Karpas-422 (cell line): Measurements from ENCODE around the gene TTC23. TPM values are rescaled to one million over a fixed set of nuclear protein-coding genes. Genes with fewer than 3 reads are reported as not detected.
A peak's percentile ranks its signal among the peaks of the same experiment; 100 is the strongest.
"Not testable (repeated sequence)": the region's sequence is repeated elsewhere in the genome, so short reads cannot be mapped to it uniquely, and the experiment has no call there.

ENCODE experiments used
- DNase-seq: peaks from one replicate; pipeline ENCODE4 v3.0.0-alpha.2; 2015
- H2AFZ ChIP-seq: fragments of 200-600 bp; sonication (generic); 2 replicates; pipeline ENCODE4 v1.6.1; 2014; ENCODE audit warnings: antibody characterized with exemption, low read length, mixed read lengths
- H3K27ac ChIP-seq: fragments of 200-600 bp; sonication (generic); 2 replicates; pipeline ENCODE4 v1.5.1; 2014; ENCODE audit warnings: mild to moderate bottlenecking, low read length, moderate library complexity
- H3K27me3 ChIP-seq: fragments of 200-600 bp; sonication (generic); 2 replicates; pipeline ENCODE4 v1.6.1; 2014; ENCODE audit warnings: low read length, mixed read lengths
- H3K36me3 ChIP-seq: fragments of 200-600 bp; sonication (generic); 2 replicates; pipeline ENCODE4 v1.6.1; 2014; ENCODE audit warnings: low read length, mixed read lengths; ENCODE audit not compliant: insufficient read depth
- H3K4me1 ChIP-seq: fragments of 200-600 bp; sonication (generic); 2 replicates; pipeline ENCODE4 v1.6.1; 2014; ENCODE audit warnings: mild to moderate bottlenecking, low read length, mixed read lengths
- H3K4me2 ChIP-seq: fragments of 200-600 bp; sonication (generic); 2 replicates; pipeline ENCODE4 v1.6.1; 2014; ENCODE audit warnings: low read length, low read depth, mild to moderate bottlenecking; ENCODE audit not compliant: poor library complexity, severe bottlenecking
- H3K4me3 ChIP-seq: fragments of 200-600 bp; sonication (generic); 2 replicates; pipeline ENCODE4 v1.5.1; 2014; ENCODE audit warnings: mild to moderate bottlenecking, antibody characterized with exemption, low read length, mixed read lengths
- H3K79me2 ChIP-seq: fragments of 200-600 bp; sonication (generic); 2 replicates; pipeline ENCODE4 v1.6.1; 2014; ENCODE audit warnings: mild to moderate bottlenecking, low read length, mixed read lengths
- H3K9ac ChIP-seq: fragments of 200-600 bp; sonication (generic); 2 replicates; pipeline ENCODE4 v1.6.0; 2014; ENCODE audit warnings: low read length
- H3K9me2 ChIP-seq: fragments of 200-600 bp; sonication (generic), shearing (Covaris generic); replicated peaks from 2 replicates; pipeline ENCODE4 v1.6.0; 2014; ENCODE audit warnings: mild to moderate bottlenecking, low read length, moderate library complexity; ENCODE audit not compliant: insufficient read depth
- H3K9me3 ChIP-seq: fragments of 300-700, 200-600 bp; sonication (generic); 2 replicates; pipeline ENCODE4 v1.6.1; 2014; ENCODE audit warnings: low read length, mixed read lengths
- H4K20me1 ChIP-seq: fragments of 200-600 bp; sonication (generic); 2 replicates; pipeline ENCODE4 v1.6.1; 2014; ENCODE audit warnings: mild to moderate bottlenecking, antibody characterized with exemption, low read length, low read depth; ENCODE audit not compliant: insufficient read depth
- total RNA-seq: library from RNA; depleted of rRNA; stranded (reverse); fragments of >200 nt; shearing (Covaris generic); gene quantifications from 2 replicates; pipeline ENCODE4 v1.2.3, GENCODE V29; 2014; ENCODE audit warnings: low replicate concordance

Gene TTC23
- total RNA-seq, 1 experiment from 2014 or later, result 9.0 TPM

DNA sequence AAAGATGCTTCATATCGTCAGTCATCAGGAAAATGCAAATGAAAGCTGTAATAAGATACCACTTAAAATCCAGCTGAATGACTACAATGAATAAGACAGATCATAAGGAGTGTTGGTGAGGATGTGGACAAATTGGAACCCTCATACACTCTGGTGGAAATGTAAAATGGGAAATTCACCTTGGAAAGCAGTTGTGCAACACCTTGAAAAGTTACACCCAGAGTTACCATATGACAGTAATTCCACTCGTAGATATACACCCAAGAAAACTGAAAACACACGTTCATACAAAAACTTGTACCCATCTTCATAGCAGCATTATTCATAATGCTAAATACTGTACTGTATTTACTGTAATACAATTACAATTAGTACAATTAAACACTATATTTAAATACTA is 2.3 kb downstream of the TTC23 start:
- H3K9me3 ChIP-seq, result no peaks in the 10 kb centered on the region
- peak overlapping the region; percentile 31 for H3K4me2 ChIP-seq
- peaks cover 35% of the 10 kb centered on the region for H3K4me1 ChIP-seq
- H3K27me3 ChIP-seq, result no peaks in the 10 kb centered on the region
- no peak overlapping the region for H3K4me3 ChIP-seq
- H3K9me2 ChIP-seq, result no peaks in the 10 kb centered on the region
- H3K9ac ChIP-seq, result no peak overlapping the region
- H3K27ac ChIP-seq, result no peak overlapping the region
- H4K20me1 ChIP-seq, result no peaks in the 10 kb centered on the region
- H3K36me3 ChIP-seq, result no peaks in the 10 kb centered on the region
- no peak for DNase-seq
- H2AFZ ChIP-seq, result no peak overlapping the region
- H3K79me2 ChIP-seq, result peaks cover 5% of the 10 kb centered on the region

DNA sequence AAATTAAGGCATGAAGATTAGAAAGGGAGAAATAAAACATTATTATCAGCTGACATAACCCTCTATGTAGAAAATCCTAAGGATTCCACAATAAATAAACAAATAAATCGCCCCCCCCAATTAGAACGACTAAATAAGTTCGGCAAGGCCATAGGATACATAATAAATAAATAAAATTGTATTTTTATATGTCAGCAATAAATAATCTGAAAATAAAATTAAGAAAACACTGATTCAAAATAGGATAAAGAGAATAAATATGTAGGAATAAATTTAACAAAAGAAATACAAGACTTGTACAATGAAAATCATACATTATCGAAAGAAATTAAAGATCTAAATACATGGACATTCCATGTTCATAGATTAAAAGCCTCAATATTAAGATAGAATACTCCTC is 5.1 kb downstream of the TTC23 start:
- Histone ChIP-seq H3K9me3 (no peaks in the 10 kb centered on the region), H3K9me2 (no peaks in the 10 kb centered on the region), H3K4me2 (no peak overlapping the region), H3K27me3 (no peaks in the 10 kb centered on the region), H3K4me3 (no peak overlapping the region), H3K27ac (no peak overlapping the region), H3K9ac (no peak overlapping the region), H3K79me2 (no peaks in the 10 kb centered on the region; the same call in 1 of the 2 replicates), H2AFZ (no peak overlapping the region), H3K36me3 (no peaks in the 10 kb centered on the region), H3K4me1 (peaks cover 25% of the 10 kb centered on the region), H4K20me1 (no peaks in the 10 kb centered on the region)
- DNase-seq, result no peak

DNA sequence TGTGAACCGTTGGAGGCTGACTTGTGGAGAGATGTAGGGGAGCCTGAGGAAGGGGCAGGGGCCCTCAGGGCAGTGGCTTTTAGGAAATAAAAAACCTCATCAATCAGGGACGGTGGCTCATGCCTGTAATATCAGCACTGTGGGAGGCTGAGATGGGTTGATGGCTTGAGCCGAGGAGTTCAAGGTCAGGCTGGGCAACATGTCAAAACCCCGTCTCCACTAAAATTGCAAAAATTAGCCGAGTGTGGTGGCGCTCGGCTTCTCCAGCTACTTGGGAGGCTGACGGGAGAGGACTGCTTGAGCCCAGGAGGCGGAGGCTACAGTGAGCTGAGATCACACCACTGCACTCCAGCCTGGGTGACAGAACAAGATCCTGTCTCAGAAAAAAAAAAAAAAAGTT is 7.6 kb downstream of the TTC23 start:
- peaks cover 7% of the 10 kb centered on the region for H3K4me1 ChIP-seq
- no peak for DNase-seq

DNA sequence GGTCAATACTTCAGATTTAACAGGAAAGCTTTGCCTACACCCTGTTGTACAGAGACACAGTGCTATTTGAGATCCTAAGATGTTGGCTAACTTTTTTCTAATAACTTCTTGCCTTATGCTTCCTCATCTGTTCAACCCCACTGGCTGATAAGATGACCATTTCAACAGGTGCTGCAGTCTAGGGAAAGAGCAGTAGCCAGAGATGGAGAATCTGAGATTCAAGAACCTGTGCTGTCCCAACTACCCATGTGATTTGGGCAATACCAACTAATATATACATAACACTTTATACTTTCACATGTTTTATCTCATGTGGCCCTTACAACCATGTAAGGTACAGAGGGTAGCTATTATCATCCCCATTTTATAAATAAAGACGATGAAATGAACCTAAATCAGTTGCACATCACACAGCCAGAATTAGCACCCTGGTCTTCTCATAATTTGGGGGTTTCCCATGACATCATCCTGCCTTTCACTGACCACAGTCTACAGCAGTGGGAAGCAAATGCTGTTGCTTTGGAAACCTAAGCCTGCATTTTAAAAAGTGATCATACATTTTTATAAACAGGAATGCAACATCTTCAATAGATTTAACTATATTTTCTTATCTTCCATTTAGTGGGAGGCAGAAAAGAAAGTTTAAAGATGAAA is 9.7 kb downstream of the TTC23 start:
- no peaks in the 10 kb centered on the region for H3K36me3 ChIP-seq
- no peak overlapping the region for H2AFZ ChIP-seq
- no peak overlapping the region for H3K4me3 ChIP-seq
- no peak overlapping the region for H3K4me2 ChIP-seq
- H3K9me3 ChIP-seq, result no peaks in the 10 kb centered on the region
- H4K20me1 ChIP-seq, result no peaks in the 10 kb centered on the region
- no peak overlapping the region for H3K27ac ChIP-seq
- no peaks in the 10 kb centered on the region for H3K27me3 ChIP-seq
- no peak for DNase-seq
- H3K4me1 ChIP-seq, result peaks cover 7% of the 10 kb centered on the region
- no peaks in the 10 kb centered on the region for H3K9me2 ChIP-seq
- no peak overlapping the region for H3K9ac ChIP-seq
- H3K79me2 ChIP-seq, result no peaks in the 10 kb centered on the region; the same call in 1 of the 2 replicates

More for the DNA sequence above, 7.6 kb downstream of the TTC23 start:
- no peak overlapping the region for H3K9ac ChIP-seq
- no peak overlapping the region for H3K4me2 ChIP-seq
- H3K36me3 ChIP-seq, result no peaks in the 10 kb centered on the region
- H3K4me3 ChIP-seq, result no peak overlapping the region
- H3K9me3 ChIP-seq, result no peaks in the 10 kb centered on the region
- no peaks in the 10 kb centered on the region for H3K9me2 ChIP-seq
- no peaks in the 10 kb centered on the region; the same call in 1 of the 2 replicates for H3K79me2 ChIP-seq
- H4K20me1 ChIP-seq, result no peaks in the 10 kb centered on the region
- no peak overlapping the region for H3K27ac ChIP-seq
- H3K27me3 ChIP-seq, result no peaks in the 10 kb centered on the region
- H2AFZ ChIP-seq, result no peak overlapping the region

DNA sequence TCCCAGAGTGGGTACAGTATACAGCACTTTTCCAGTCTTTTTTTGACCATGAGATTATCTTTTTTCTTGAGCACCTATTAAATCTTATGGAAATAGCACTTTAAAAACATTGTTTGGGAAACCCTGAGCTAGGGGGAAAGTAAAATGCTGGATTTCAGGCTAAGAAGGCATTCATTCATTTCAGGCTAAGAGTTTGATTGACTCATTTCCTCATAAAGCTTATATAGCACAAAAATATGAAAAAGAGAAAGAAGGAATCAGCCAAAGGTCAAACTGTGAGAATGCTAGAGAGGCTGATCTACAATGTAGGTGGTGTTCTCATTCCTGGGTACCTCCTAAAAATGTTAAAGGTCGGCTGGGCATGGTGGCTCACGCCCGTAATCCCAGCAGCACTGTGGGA is 10.5 kb downstream of the TTC23 start:
- no peaks in the 10 kb centered on the region for H3K36me3 ChIP-seq
- H3K9ac ChIP-seq, result no peak overlapping the region

DNA sequence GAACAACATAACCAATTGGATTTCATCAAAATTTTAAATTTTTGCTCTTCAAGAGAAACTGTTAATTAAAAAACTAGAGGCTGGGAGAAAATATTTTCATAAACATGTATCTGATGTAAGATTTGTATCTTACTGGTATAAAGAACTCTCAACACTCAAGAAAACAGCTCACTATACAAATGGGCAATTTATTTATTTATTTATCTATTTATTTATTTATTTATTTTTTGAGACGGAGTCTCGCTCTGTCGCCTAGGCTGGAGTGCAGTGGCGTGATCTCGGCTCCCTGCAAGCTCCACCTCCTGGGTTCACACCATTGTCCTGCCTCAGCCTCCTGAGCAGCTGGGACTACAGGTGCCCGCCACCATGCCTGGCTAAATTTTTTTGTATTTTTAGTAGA is 15.2 kb downstream of the TTC23 start:
- H2AFZ ChIP-seq, H3K36me3 ChIP-seq, H3K9me2 ChIP-seq, H4K20me1 ChIP-seq, H3K9ac ChIP-seq, H3K79me2 ChIP-seq, H3K27ac ChIP-seq, DNase-seq, H3K27me3 ChIP-seq, H3K4me3 ChIP-seq, H3K4me2 ChIP-seq, H3K4me1 ChIP-seq, H3K9me3 ChIP-seq: not testable (repeated sequence)

More for the DNA sequence above, 10.5 kb downstream of the TTC23 start:
- Histone ChIP-seq H4K20me1 (no peaks in the 10 kb centered on the region), H2AFZ (no peak overlapping the region), H3K4me2 (no peak overlapping the region), H3K4me3 (no peak overlapping the region), H3K9me3 (no peaks in the 10 kb centered on the region), H3K27ac (no peak overlapping the region), H3K4me1 (peaks cover 7% of the 10 kb centered on the region), H3K9me2 (no peaks in the 10 kb centered on the region), H3K27me3 (no peaks in the 10 kb centered on the region), H3K79me2 (no peaks in the 10 kb centered on the region; the same call in 1 of the 2 replicates)
- no peak for DNase-seq

DNA sequence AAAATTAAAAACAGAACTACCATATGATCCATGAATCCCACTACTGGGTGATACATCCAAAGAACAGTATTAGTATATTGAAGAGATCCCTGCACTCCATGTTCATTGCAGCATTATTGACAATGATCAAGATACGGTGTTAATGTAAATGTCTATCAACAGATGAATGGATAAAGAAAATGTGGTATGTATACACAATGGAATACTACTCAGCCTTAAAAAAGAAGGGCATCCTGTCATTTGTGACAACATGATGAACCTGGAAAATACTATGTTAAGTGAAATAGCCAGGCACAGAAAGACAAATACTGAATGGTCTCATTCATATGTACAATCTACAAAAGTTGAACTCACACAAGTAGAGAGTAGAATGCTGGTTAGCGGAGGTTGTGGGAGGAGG is 16.6 kb downstream of the TTC23 start:
- DNase-seq, result no peak
- Histone ChIP-seq H3K79me2 (no peaks in the 10 kb centered on the region), H3K9me2 (no peaks in the 10 kb centered on the region), H3K27ac (no peak overlapping the region), H2AFZ (no peak overlapping the region), H3K4me3 (no peak overlapping the region), H4K20me1 (no peaks in the 10 kb centered on the region), H3K36me3 (no peaks in the 10 kb centered on the region), H3K4me1 (no peaks in the 10 kb centered on the region), H3K9me3 (no peaks in the 10 kb centered on the region), H3K9ac (no peak overlapping the region), H3K4me2 (no peak overlapping the region), H3K27me3 (no peaks in the 10 kb centered on the region)

DNA sequence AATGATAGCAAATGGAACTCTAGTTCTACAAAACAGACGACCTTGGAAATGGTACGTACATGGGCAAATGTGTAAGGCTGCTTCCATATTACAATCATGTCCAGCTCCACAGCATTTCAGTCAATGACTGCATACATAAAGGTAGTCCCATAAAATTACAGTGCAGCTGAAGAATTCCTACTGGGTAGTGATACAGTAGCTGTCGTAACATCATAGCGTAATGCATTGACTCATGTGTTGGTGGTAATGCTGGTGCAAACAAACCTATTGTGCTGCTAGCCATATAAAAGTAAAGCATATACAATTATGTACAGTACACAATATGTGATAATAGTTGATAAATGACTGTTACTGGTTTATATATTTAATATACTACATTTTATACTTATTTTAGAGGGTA is 18.5 kb downstream of the TTC23 start:
- DNase-seq, result no peak
- Histone ChIP-seq H3K27me3 (no peaks in the 10 kb centered on the region), H3K9me3 (no peaks in the 10 kb centered on the region), H3K4me3 (no peak overlapping the region), H3K4me1 (no peaks in the 10 kb centered on the region), H3K36me3 (no peaks in the 10 kb centered on the region), H4K20me1 (no peaks in the 10 kb centered on the region), H3K9ac (no peak overlapping the region), H3K9me2 (no peaks in the 10 kb centered on the region), H2AFZ (no peak overlapping the region), H3K79me2 (no peaks in the 10 kb centered on the region), H3K27ac (no peak overlapping the region), H3K4me2 (no peak overlapping the region)
